Measurements from ENCODE around the gene MACROD2. TPM values are rescaled to one million over a fixed set of nuclear protein-coding genes. Genes with fewer than 3 reads are reported as not detected.

The MACROD2 gene
- total RNA-seq, 1 donor from 2014 or later: 2.4 TPM

DNA sequence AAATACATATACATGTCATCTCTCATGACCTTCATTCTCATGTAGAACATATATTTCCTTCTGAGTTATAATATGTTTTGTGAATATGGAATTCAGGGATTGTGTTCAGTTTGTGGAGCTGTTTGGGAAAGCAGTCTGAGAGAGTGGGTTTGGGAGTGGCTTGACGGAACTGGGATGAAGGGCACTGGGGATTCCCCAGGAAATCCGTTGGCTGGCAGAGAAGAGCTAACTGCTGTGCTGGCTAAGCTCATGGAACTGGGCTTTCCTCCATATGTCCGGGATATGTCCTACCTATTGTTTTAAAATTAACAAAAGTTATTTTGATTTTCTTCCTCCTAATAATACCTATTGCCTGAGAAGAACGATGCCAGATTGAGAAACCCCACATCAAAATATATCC lies 701.6 kb downstream of the MACROD2 start:
- H3K4me1 Mint-ChIP-seq (ENCODE audit: low read depth, unreplicated experiment): peaks cover 12% of the 10 kb centered on the region

DNA sequence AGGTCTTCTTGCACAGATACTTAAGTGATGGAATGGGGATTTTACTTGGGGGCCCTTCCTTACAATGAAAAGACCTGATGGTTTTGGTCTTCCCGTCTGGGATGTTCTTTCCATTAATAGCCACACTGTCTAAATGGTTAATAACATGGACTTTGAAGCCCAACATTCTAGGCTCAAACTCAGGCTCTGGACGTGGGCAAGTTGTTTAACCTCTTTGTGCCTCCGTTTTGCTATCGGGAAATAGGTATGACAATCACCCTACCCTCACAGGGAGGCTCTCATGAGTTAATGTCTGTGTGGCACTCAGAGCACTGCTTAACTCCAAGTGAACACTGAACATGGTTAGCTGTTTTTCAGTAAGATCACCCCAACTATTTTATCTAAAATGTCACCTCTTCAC lies 702.8 kb downstream of the MACROD2 start:
- Mint-ChIP-seq H3K27me3 (ENCODE audit: low read depth, unreplicated experiment) (no peaks in the 10 kb centered on the region), H3K4me1 (ENCODE audit: low read depth, unreplicated experiment) (peaks cover 12% of the 10 kb centered on the region), H3K9me3 (ENCODE audit: unreplicated experiment) (no peaks in the 10 kb centered on the region), H3K27ac (ENCODE audit: unreplicated experiment) (no peak overlapping the region), H3K4me3 (ENCODE audit: unreplicated experiment) (no peak overlapping the region), H3K36me3 (ENCODE audit: low read depth, unreplicated experiment) (no peaks in the 10 kb centered on the region)
- TF ChIP-seq EZH2 (IDR thresholded peaks at IDR 0.05; ENCODE audit: insufficient read depth, low read length): no peak
- TF ChIP-seq, protein P1, sequence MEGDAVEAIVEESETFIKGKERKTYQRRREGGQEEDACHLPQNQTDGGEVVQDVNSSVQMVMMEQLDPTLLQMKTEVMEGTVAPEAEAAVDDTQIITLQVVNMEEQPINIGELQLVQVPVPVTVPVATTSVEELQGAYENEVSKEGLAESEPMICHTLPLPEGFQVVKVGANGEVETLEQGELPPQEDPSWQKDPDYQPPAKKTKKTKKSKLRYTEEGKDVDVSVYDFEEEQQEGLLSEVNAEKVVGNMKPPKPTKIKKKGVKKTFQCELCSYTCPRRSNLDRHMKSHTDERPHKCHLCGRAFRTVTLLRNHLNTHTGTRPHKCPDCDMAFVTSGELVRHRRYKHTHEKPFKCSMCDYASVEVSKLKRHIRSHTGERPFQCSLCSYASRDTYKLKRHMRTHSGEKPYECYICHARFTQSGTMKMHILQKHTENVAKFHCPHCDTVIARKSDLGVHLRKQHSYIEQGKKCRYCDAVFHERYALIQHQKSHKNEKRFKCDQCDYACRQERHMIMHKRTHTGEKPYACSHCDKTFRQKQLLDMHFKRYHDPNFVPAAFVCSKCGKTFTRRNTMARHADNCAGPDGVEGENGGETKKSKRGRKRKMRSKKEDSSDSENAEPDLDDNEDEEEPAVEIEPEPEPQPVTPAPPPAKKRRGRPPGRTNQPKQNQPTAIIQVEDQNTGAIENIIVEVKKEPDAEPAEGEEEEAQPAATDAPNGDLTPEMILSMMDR (IDR thresholded peaks at IDR 0.05; ENCODE audit: insufficient read depth, low read depth, low read length): no peak
- Histone ChIP-seq H3K36me3 (ENCODE audit: insufficient read depth, low read length) (no peaks in the 10 kb centered on the region), H3K4me3 (ENCODE audit: insufficient read depth, low read depth, low read length) (no peak overlapping the region), H3K9me3 (ENCODE audit: insufficient read depth, low read depth, low read length) (no peaks in the 10 kb centered on the region), H3K9ac (ENCODE audit: low read length) (no peak overlapping the region), H3K27me3 (ENCODE audit: insufficient read depth, low read length) (no peaks in the 10 kb centered on the region), H3K79me2 (ENCODE audit: insufficient read depth, low read length) (no peaks in the 10 kb centered on the region), H2AFZ (ENCODE audit: low read depth, low read length) (no peak overlapping the region), H3K27ac (ENCODE audit: low read depth, low read length) (no peak overlapping the region), H4K20me1 (ENCODE audit: insufficient read depth, low read length) (no peaks in the 10 kb centered on the region), H3K4me2 (ENCODE audit: low read length) (no peak overlapping the region), H3K4me1 (ENCODE audit: insufficient read depth, low read length) (no peaks in the 10 kb centered on the region)
- DNase-seq (ENCODE audit: low read depth) (no peak), FAIRE-seq (no peak)

More for the DNA sequence above, 701.6 kb downstream of the MACROD2 start:
- Mint-ChIP-seq H3K9me3 (ENCODE audit: unreplicated experiment) (no peaks in the 10 kb centered on the region), H3K27me3 (ENCODE audit: low read depth, unreplicated experiment) (no peaks in the 10 kb centered on the region), H3K27ac (ENCODE audit: unreplicated experiment) (no peak overlapping the region), H3K4me3 (ENCODE audit: unreplicated experiment) (no peak overlapping the region), H3K36me3 (ENCODE audit: low read depth, unreplicated experiment) (no peaks in the 10 kb centered on the region)
- no peaks in the 10 kb centered on the region for H3K79me2 ChIP-seq (ENCODE audit: insufficient read depth, low read length)
- H3K4me2 ChIP-seq (ENCODE audit: low read length): no peak overlapping the region
- H3K27me3 ChIP-seq (ENCODE audit: insufficient read depth, low read length): no peaks in the 10 kb centered on the region
- TF ChIP-seq EZH2 (IDR thresholded peaks at IDR 0.05; ENCODE audit: insufficient read depth, low read length): no peak
- TF ChIP-seq, protein P1 (IDR thresholded peaks at IDR 0.05; ENCODE audit: insufficient read depth, low read depth, low read length): no peak
- no peak for DNase-seq (ENCODE audit: low read depth)
- no peaks in the 10 kb centered on the region for H3K9me3 ChIP-seq (ENCODE audit: insufficient read depth, low read depth, low read length)
- H3K27ac ChIP-seq (ENCODE audit: low read depth, low read length): no peak overlapping the region
- H2AFZ ChIP-seq (ENCODE audit: low read depth, low read length): no peak overlapping the region
- no peak for FAIRE-seq
- no peaks in the 10 kb centered on the region for H4K20me1 ChIP-seq (ENCODE audit: insufficient read depth, low read length)
- no peak overlapping the region for H3K4me3 ChIP-seq (ENCODE audit: insufficient read depth, low read depth, low read length)
- H3K4me1 ChIP-seq (ENCODE audit: insufficient read depth, low read length): no peaks in the 10 kb centered on the region
- H3K9ac ChIP-seq (ENCODE audit: low read length): no peak overlapping the region
- no peaks in the 10 kb centered on the region for H3K36me3 ChIP-seq (ENCODE audit: insufficient read depth, low read length)

DNA sequence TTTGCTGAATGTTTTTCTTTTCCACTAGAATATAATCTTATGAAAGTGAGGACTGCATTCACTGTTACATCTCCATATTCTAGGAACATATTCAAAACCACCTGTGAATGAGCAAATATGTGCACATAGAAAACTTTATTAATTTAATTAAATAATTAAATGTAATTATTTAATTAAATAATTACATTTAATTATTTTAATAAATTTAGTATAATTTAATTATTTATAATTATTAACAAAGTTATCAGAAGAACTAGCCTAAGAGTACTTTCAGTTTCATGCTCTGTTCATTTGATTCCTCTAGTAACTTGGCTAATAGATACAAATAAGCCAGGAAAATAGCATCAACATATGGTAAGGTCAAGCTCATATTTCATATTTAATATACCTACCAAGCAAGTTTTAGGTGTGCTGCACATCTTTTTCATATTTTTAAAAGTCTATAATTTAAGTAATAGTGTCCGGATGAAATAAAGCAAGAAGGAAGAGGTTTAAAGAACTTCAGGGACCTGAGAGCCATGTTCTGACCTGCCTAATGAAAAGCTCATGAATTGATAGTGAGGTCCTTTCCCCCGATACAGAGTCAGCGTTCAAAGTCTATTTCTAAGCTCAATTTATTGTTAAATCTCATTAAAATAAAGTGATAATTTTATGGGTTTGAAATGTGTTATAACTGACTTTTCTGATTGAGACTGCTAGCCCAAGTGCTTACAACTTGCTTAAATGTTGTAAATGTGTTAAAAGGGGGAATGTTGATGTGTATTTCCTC lies 703.5 kb downstream of the MACROD2 start:
- FAIRE-seq: no peak

More for the DNA sequence above, 703.5 kb downstream of the MACROD2 start:
- Histone ChIP-seq H3K36me3 (ENCODE audit: insufficient read depth, low read length) (no peaks in the 10 kb centered on the region), H4K20me1 (ENCODE audit: insufficient read depth, low read length) (no peaks in the 10 kb centered on the region), H3K9me3 (ENCODE audit: insufficient read depth, low read depth, low read length) (no peaks in the 10 kb centered on the region), H3K4me1 (ENCODE audit: insufficient read depth, low read length) (no peaks in the 10 kb centered on the region), H3K4me2 (ENCODE audit: low read length) (no peak overlapping the region), H3K79me2 (ENCODE audit: insufficient read depth, low read length) (no peaks in the 10 kb centered on the region), H3K27me3 (ENCODE audit: insufficient read depth, low read length) (no peaks in the 10 kb centered on the region), H3K9ac (ENCODE audit: low read length) (no peak overlapping the region), H3K4me3 (ENCODE audit: insufficient read depth, low read depth, low read length) (no peak overlapping the region), H3K27ac (ENCODE audit: low read depth, low read length) (no peak overlapping the region), H2AFZ (ENCODE audit: low read depth, low read length) (no peak overlapping the region)
- H3K27ac Mint-ChIP-seq (ENCODE audit: unreplicated experiment): no peak overlapping the region
- H3K9me3 Mint-ChIP-seq (ENCODE audit: unreplicated experiment): no peaks in the 10 kb centered on the region
- H3K27me3 Mint-ChIP-seq (ENCODE audit: low read depth, unreplicated experiment): no peaks in the 10 kb centered on the region
- DNase-seq (ENCODE audit: low read depth): no peak
- no peak overlapping the region for H3K4me3 Mint-ChIP-seq (ENCODE audit: unreplicated experiment)
- TF ChIP-seq, protein P1 (IDR thresholded peaks at IDR 0.05; ENCODE audit: insufficient read depth, low read depth, low read length): no peak
- TF ChIP-seq EZH2 (IDR thresholded peaks at IDR 0.05; ENCODE audit: insufficient read depth, low read length): no peak
- H3K36me3 Mint-ChIP-seq (ENCODE audit: low read depth, unreplicated experiment): no peaks in the 10 kb centered on the region
- H3K4me1 Mint-ChIP-seq (ENCODE audit: low read depth, unreplicated experiment): peaks cover 12% of the 10 kb centered on the region
